ENCODE measurements around the gene RILP. TPM values are rescaled to one million over a fixed set of nuclear protein-coding genes. Genes with fewer than 3 reads are reported as not detected.

Gene RILP
- total RNA-seq, 4 donors from 2014 or later, result 11.9 to 26.0 (median 20.1) TPM

GRCh38 chr17:1635675-1636465 lies 13.8 kb downstream of the RILP start:
- H3K27ac ChIP-seq, result no peak overlapping the region
- no peaks in the 10 kb centered on the region for H3K27me3 ChIP-seq
- no peak overlapping the region for H3K4me3 ChIP-seq
- peaks cover 6% of the 10 kb centered on the region for H3K36me3 ChIP-seq
- H3K9me3 ChIP-seq, result no peaks in the 10 kb centered on the region
- no peak for DNase-seq (ENCODE audit: low spot score in 2 of 2)
- TF ChIP-seq CTCF (IDR thresholded peaks at IDR 0.05), result no peak
- TF ChIP-seq POLR2AphosphoS5 (IDR thresholded peaks at IDR 0.05), result no peak
- WGBS, result 86% methylated on average over 10 of the region's 10 CpGs
- no peaks in the 10 kb centered on the region for H3K4me1 ChIP-seq

GRCh38 chr17:1634841-1635650 lies 14.6 kb downstream of the RILP start:
- Histone ChIP-seq H3K4me3 (no peak overlapping the region), H3K27ac (no peak overlapping the region), H3K9me3 (no peaks in the 10 kb centered on the region), H3K36me3 (peaks cover 6% of the 10 kb centered on the region), H3K4me1 (peaks cover under 1% of the 10 kb centered on the region), H3K27me3 (no peaks in the 10 kb centered on the region)
- no peak for TF ChIP-seq CTCF (IDR thresholded peaks at IDR 0.05)
- WGBS, result 94% methylated on average over 14 of the region's 45 CpGs
- DNase-seq (ENCODE audit: low spot score in 2 of 2), result no peak

- no peaks in the 10 kb centered on the region for H3K27me3 ChIP-seq
- H3K4me1 ChIP-seq, result peaks cover 45% of the 10 kb centered on the region
- H3K36me3 ChIP-seq, result peaks cover 6% of the 10 kb centered on the region
- H3K4me3 ChIP-seq, result no peak overlapping the region
- no peak for TF ChIP-seq POLR2A (IDR thresholded peaks at IDR 0.05)
- TF ChIP-seq EP300 (IDR thresholded peaks at IDR 0.05), result no peak
- TF ChIP-seq CTCF (IDR thresholded peaks at IDR 0.05), result no peak
- TF ChIP-seq POLR2AphosphoS5 (IDR thresholded peaks at IDR 0.05), result no peak
- no peak overlapping the region for H3K27ac ChIP-seq
- DNase-seq (ENCODE audit: low spot score in 2 of 2), result no peak
- H3K9me3 ChIP-seq, result no peaks in the 10 kb centered on the region
- 79% methylated on average over 4 of the region's 4 CpGs for WGBS
Observed at GRCh38 chr17:1630662-1631061, 19.0 kb downstream of the RILP start.

GRCh38 chr17:1629504-1630310 lies 20.0 kb downstream of the RILP start:
- no peaks in the 10 kb centered on the region for H3K36me3 ChIP-seq
- no peaks in the 10 kb centered on the region for H3K9me3 ChIP-seq
- H3K4me1 ChIP-seq, result peaks cover 48% of the 10 kb centered on the region
- DNase-seq (ENCODE audit: low spot score in 2 of 2), result no peak
- peak overlapping the region; percentile 86 for H3K4me3 ChIP-seq
- TF ChIP-seq CTCF (IDR thresholded peaks at IDR 0.05) (peak; percentile 1 to 50), EP300 (IDR thresholded peaks at IDR 0.05) (no peak)
- WGBS, result 4% methylated on average over 31 of the region's 45 CpGs
- H3K27ac ChIP-seq, result peak overlapping the region; percentile 86
- H3K27me3 ChIP-seq, result no peaks in the 10 kb centered on the region
